ENCODE results near the gene AP1B1. TPM values are rescaled to one million over a fixed set of nuclear protein-coding genes. Genes with fewer than 3 reads are reported as not detected.

Gene AP1B1
- total and polyA plus RNA-seq, 2 of the 13 experiments (the other 11 are each of a cell fraction or from before 2014, with no cell fraction given) = 26.6 to 29.7 TPM

DNA sequence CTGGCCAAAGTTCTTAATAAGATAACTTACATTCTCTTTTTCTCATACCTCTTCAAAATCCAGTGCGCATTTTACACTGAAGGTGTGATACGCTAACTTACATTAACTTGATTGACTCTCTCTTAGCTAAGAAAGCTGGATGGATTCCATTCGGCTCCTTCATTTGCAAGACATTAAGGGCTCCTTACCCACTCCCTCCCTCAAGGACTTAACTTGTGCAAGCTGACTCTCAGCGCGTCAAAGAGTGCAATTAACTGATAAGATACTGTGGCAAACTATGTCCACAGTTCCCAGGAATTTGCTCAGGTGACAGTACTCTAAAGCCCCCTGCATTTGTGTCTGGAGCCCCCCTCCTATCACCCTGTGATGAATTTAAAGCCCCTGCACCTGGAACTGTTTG is 43.6 kb upstream of the AP1B1 start (continued):
- TF ChIP-seq, protein P1, sequence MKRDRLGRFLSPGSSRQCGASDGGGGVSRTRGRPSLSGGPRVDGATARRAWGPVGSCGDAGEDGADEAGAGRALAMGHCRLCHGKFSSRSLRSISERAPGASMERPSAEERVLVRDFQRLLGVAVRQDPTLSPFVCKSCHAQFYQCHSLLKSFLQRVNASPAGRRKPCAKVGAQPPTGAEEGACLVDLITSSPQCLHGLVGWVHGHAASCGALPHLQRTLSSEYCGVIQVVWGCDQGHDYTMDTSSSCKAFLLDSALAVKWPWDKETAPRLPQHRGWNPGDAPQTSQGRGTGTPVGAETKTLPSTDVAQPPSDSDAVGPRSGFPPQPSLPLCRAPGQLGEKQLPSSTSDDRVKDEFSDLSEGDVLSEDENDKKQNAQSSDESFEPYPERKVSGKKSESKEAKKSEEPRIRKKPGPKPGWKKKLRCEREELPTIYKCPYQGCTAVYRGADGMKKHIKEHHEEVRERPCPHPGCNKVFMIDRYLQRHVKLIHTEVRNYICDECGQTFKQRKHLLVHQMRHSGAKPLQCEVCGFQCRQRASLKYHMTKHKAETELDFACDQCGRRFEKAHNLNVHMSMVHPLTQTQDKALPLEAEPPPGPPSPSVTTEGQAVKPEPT (CRISPR knock-in tag; IDR thresholded peaks at IDR 0.05; ENCODE audit: low read depth) = no peak
- TF ChIP-seq, protein P2, sequence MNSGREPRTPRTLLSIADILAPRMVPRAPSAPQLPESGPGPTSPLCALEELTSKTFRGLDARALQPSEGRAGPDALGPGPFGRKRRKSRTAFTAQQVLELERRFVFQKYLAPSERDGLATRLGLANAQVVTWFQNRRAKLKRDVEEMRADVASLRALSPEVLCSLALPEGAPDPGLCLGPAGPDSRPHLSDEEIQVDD (CRISPR knock-in tag; IDR thresholded peaks at IDR 0.05; ENCODE audit: borderline replicate concordance) = no peak

DNA sequence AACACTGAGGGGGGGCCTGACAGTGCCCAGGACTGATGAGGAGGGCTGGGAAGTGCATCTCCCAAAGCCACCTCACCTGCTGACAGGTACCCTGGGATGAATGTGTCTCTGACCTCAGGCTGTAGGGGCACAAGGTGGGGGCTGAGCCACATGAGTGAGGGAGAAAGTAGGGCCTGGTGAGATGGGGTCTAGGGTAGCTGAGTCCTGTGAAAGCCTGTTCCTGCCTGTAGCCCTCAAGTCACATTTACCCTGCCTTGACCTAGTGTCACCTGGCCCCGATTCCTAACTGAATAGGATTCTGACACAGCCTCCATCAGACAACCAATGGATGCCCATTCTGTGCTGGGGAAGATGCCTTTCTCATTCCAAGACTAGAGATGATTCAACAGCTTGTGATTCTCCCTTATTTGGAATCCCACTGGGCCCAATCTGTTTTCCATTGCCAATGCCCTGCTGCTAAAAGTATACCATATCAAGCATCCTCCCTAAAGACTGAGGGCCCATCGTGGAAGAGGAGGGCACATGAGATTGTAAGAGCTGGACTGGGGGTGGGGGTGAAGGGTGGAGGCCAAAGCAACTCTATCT is 38.9 kb upstream of the AP1B1 start:
- H3K4me1 ChIP-seq (ENCODE audit: insufficient read depth, low read length) = no peaks in the 10 kb centered on the region
- no peak for ATAC-seq
- H3K4me2 ChIP-seq (ENCODE audit: low read depth, low read length) = no peak overlapping the region
- H3K9me3 ChIP-seq (ENCODE audit: low read length) = no peaks in the 10 kb centered on the region
- intact Hi-C loops (cut with micrococcal nuclease; ENCODE audit: unreplicated experiment) = no loop called here
- TF ChIP-seq SP1 (IDR thresholded peaks at IDR 0.05) (no peak), SP1 (CRISPR knock-in tag; IDR thresholded peaks at IDR 0.05) (no peak), PHB2 (IDR thresholded peaks at IDR 0.05; ENCODE audit: partially characterized antibody) (no peak), LCORL (IDR thresholded peaks at IDR 0.05) (no peak), LCORL (CRISPR knock-in tag; IDR thresholded peaks at IDR 0.05) (no peak), GATAD2A (CRISPR knock-in tag; IDR thresholded peaks at IDR 0.05) (no peak), ZMYM3 (CRISPR knock-in tag; IDR thresholded peaks at IDR 0.05) (no peak), SP140L (CRISPR knock-in tag; IDR thresholded peaks at IDR 0.05; ENCODE audit: borderline replicate concordance) (no peak)
- TF ChIP-seq, protein P3, sequence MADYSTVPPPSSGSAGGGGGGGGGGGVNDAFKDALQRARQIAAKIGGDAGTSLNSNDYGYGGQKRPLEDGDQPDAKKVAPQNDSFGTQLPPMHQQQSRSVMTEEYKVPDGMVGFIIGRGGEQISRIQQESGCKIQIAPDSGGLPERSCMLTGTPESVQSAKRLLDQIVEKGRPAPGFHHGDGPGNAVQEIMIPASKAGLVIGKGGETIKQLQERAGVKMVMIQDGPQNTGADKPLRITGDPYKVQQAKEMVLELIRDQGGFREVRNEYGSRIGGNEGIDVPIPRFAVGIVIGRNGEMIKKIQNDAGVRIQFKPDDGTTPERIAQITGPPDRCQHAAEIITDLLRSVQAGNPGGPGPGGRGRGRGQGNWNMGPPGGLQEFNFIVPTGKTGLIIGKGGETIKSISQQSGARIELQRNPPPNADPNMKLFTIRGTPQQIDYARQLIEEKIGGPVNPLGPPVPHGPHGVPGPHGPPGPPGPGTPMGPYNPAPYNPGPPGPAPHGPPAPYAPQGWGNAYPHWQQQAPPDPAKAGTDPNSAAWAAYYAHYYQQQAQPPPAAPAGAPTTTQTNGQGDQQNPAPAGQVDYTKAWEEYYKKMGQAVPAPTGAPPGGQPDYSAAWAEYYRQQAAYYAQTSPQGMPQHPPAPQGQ (CRISPR knock-in tag; IDR thresholded peaks at IDR 0.05; ENCODE audit: borderline replicate concordance) = no peak
- H2AFZ ChIP-seq (ENCODE audit: low read length) = no peak overlapping the region
- H3K27me3 ChIP-seq (ENCODE audit: control insufficient read depth in 1 of 2, insufficient read depth in 2 of 2, low read length in 2 of 2) = peaks cover 0 to 12% of the 10 kb centered on the region in 2 experiments; a peak in 4 of 5 replicates
- BruUV-seq (replicated peaks) = no TSS peak
- no peak for FAIRE-seq
- ChIA-PET CTCF (ENCODE audit: low intra/inter-chr PET ratio, low total read pairs) (no interaction called here), POLR2A (no interaction called here)
- H3K36me3 ChIP-seq (replicated peaks in 1 of 2; ENCODE audit: control insufficient read depth in 1 of 2, insufficient read depth in 2 of 2, low read length in 2 of 2) = no peaks in the 10 kb centered on the region
- H4K20me1 ChIP-seq (ENCODE audit: insufficient read depth, low read length) = no peaks in the 10 kb centered on the region
- DNase-seq (ENCODE audit: low spot score) = no peak
- H3K79me2 ChIP-seq (ENCODE audit: insufficient read depth, low read length) = no peaks in the 10 kb centered on the region
- no peak overlapping the region for H3K4me3 ChIP-seq (replicated peaks in 1 of 3; ENCODE audit: insufficient read depth in 1 of 3, low read depth in 2 of 3, low read length in 3 of 3)
- no peak overlapping the region for H3K9ac ChIP-seq (ENCODE audit: insufficient read depth, low read depth, low read length)
- WGBS (ENCODE audit: low lambda C conversion rate) = 0% methylated on average over 1 of the region's 2 CpGs
- in situ Hi-C loops (cut with HindIII; ENCODE audit: extremely low pct_ligation_motif_present, low pct_unique_long_range_greater_than_20kb) = no loop called here
- H3K27ac ChIP-seq (ENCODE audit: extremely low read length, insufficient read depth, low read length) = no peak overlapping the region

All from HepG2 (cell line).